Gastrocnemius medialis (tissue), 4 donors: Measurements from ENCODE around the gene OR1S2. TPM values are rescaled to one million over a fixed set of nuclear protein-coding genes. Genes with fewer than 3 reads are reported as not detected.
"Not testable (repeated sequence)": the region's sequence is repeated elsewhere in the genome, so short reads cannot be mapped to it uniquely, and the experiment has no call there.

Experiments used
- ATAC-seq, 2 donors: fragments of 150-250 bp; one replicate each; pipeline ENCODE4 v1.9.1; 2016
- DNase-seq, 2 donors: peaks; one replicate each; pipeline ENCODE4 v3.0.0-alpha.2; 2019
- H3K27ac ChIP-seq, 4 donors: fragments of 200-600 bp; sonication (generic); 1 replicate in 1 of 4; 2 replicates in 3 of 4; pipeline ENCODE4 v1.5.1; 2016 to 2018; ENCODE audit warnings: mild to moderate bottlenecking in 2 of 4, moderate library complexity in 1 of 4
- H3K27me3 ChIP-seq, 3 donors: fragments of 200-600 bp; sonication (generic) in 2 of 3; 1 replicate in 1 of 3; 2 replicates in 2 of 3; pipeline versions ENCODE4 v1.5.1 to v1.6.0; 2016 to 2019; ENCODE audit warnings: mild to moderate bottlenecking in 1 of 3, moderate library complexity in 1 of 3
- H3K36me3 ChIP-seq, 2 donors: fragments of 200-600 bp; sonication (generic) in 1 of 2; one replicate each; pipeline ENCODE4 v1.5.1; 2017 to 2018
- H3K4me1 ChIP-seq, 2 donors: fragments of 200-600 bp; sonication (generic) in 1 of 2; one replicate each; pipeline ENCODE4 v1.5.1; 2016 to 2017; ENCODE audit warnings: mild to moderate bottlenecking in 2 of 2
- H3K4me3 ChIP-seq, 4 donors: fragments of 200-600 bp; sonication (generic) in 3 of 4; 1 replicate in 1 of 4; 2 replicates in 3 of 4; pipeline ENCODE4 v1.5.1; 2016 to 2019; ENCODE audit warnings: mild to moderate bottlenecking in 2 of 4
- H3K9me3 ChIP-seq, 3 donors: fragments of 200-600 bp; sonication (generic) in 2 of 3; 1 replicate in 1 of 3; 2 replicates in 2 of 3; pipeline ENCODE4 v1.5.1; 2016 to 2019
- CTCF ChIP-seq, 5 experiments: fragments of 450-650 bp in 3 of 5; fragments of 200-600 bp in 2 of 5; sonication (generic) in 2 of 5; IDR thresholded peaks in 4 of 5; conservative IDR thresholded peaks in 1 of 5; 1 replicate in 4 of 5; 2 replicates in 1 of 5; pipeline ENCODE4 v1.5.1; 2016 to 2019; ENCODE audit warnings: antibody characterized with exemption in 5 of 5, mild to moderate bottlenecking in 3 of 5, moderate library complexity in 3 of 5
- POLR2A ChIP-seq, 2 donors: fragments of 450-650 bp; IDR thresholded peaks; one replicate each; pipeline ENCODE4 v1.6.1; 2017; ENCODE audit warnings: antibody characterized with exemption in 2 of 2, mild to moderate bottlenecking in 2 of 2, moderate library complexity in 2 of 2
- in situ Hi-C, 4 donors: fragments of 200-750 bp; cut with MboI; loops; one replicate each; pipeline versions ENCODE4 v1.15.0 to v1.8.0; 2017; ENCODE audit warnings: low sequenced_read_pairs in 4 of 4
- intact Hi-C: fragments of 100-400 bp; cut with DNase I; formaldehyde crosslinking; loops from one replicate; pipeline ENCODE4 v1.15.1; 2023; ENCODE audit warnings: low total_unique reads
- total RNA-seq, 4 donors: library from RNA; depleted of rRNA; stranded (reverse); fragments of >200 nt; gene quantifications; one replicate each; pipeline versions ENCODE4 v1.1.0 to v1.2.3, GENCODE V29; 2016

Gene OR1S2
- not detected for total RNA-seq

- intact Hi-C loops = no loop called here
Measured at GRCh38 chr11:58204042-58204441, at the start of gene OR1S2. OR1S2 (minus strand) TSS chr11:58204142; CDS start chr11:58204142, 0 bp downstream.

DNA sequence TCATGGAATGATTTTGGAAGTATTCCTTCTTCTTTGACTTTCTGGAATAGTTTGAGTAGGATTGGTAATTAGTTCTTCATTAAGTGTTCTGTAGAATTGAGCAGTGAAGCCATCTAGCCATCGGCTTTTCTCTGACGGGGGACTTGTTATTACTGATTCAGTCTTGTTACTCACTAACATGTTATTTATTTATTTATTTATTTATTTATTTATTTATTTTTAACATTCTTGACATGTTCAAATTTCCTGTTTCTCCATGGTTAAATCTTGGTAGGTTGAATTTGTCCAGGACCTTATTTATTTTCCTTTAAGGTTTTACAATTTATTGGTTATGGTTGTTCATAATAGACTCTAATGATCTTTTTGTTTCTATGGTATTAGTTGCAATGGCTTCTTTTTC, 40.0 kb upstream of the OR1S2 start:
- ATAC-seq = no peak
- Histone ChIP-seq H3K9me3 (no peaks in the 10 kb centered on the region), H3K27ac (no peak overlapping the region), H3K4me1 (no peaks in the 10 kb centered on the region), H3K4me3 (no peak overlapping the region), H3K27me3 (no peaks in the 10 kb centered on the region), H3K36me3 (no peaks in the 10 kb centered on the region)
- TF ChIP-seq POLR2A (IDR thresholded peaks at IDR 0.05) = no peak
- TF ChIP-seq CTCF (IDR thresholded peaks at IDR 0.05 in 4 of 5, conservative IDR thresholded peaks at IDR 0.05 in 1 of 5) = no peak
- no peak for DNase-seq
- intact Hi-C loops = no loop called here
- in situ Hi-C loops = no loop called here

More at GRCh38 chr11:58204042-58204441, at the start of gene OR1S2:
- Histone ChIP-seq H3K4me1 (no peaks in the 10 kb centered on the region), H3K27me3 (no peaks in the 10 kb centered on the region), H3K4me3 (no peak within 1 kb of the TSS), H3K27ac (no peak within 1 kb of the TSS), H3K36me3 (no peaks in the 10 kb centered on the region), H3K9me3 (no peaks in the 10 kb centered on the region)
- no peak for DNase-seq
- ATAC-seq = no peak
- in situ Hi-C loops = no loop called here
- no peak for TF ChIP-seq CTCF (IDR thresholded peaks at IDR 0.05 in 4 of 5, conservative IDR thresholded peaks at IDR 0.05 in 1 of 5)
- no peak for TF ChIP-seq POLR2A (IDR thresholded peaks at IDR 0.05)

- Histone ChIP-seq H3K27me3 (no peaks in the 10 kb centered on the region), H3K36me3 (no peaks in the 10 kb centered on the region), H3K27ac (no peak overlapping the region), H3K4me1 (no peaks in the 10 kb centered on the region), H3K9me3 (no peaks in the 10 kb centered on the region), H3K4me3 (no peak overlapping the region)
- in situ Hi-C loops (no loop called here), intact Hi-C loops (no loop called here)
- ATAC-seq = no peak
- no peak for TF ChIP-seq CTCF (IDR thresholded peaks at IDR 0.05 in 4 of 5, conservative IDR thresholded peaks at IDR 0.05 in 1 of 5)
- no peak for TF ChIP-seq POLR2A (IDR thresholded peaks at IDR 0.05)
- DNase-seq = no peak
Measured at GRCh38 chr11:58227956-58228615, 24.1 kb upstream of the OR1S2 start.

- H3K4me3 ChIP-seq = no peak overlapping the region
- no peaks in the 10 kb centered on the region for H3K27me3 ChIP-seq
- in situ Hi-C loops = no loop called here
- H3K9me3 ChIP-seq = no peaks in the 10 kb centered on the region
- DNase-seq = no peak
- no peak for ATAC-seq
- TF ChIP-seq POLR2A (IDR thresholded peaks at IDR 0.05) (no peak), CTCF (IDR thresholded peaks at IDR 0.05 in 4 of 5, conservative IDR thresholded peaks at IDR 0.05 in 1 of 5) (no peak)
- no peaks in the 10 kb centered on the region for H3K36me3 ChIP-seq
- intact Hi-C loops = no loop called here
- no peak overlapping the region for H3K27ac ChIP-seq
- H3K4me1 ChIP-seq = no peaks in the 10 kb centered on the region
Measured at GRCh38 chr11:58222721-58223120, 18.8 kb upstream of the OR1S2 start.

- Histone ChIP-seq H3K4me3 (no peak overlapping the region), H3K9me3 (no peaks in the 10 kb centered on the region), H3K4me1 (no peaks in the 10 kb centered on the region), H3K36me3 (no peaks in the 10 kb centered on the region), H3K27ac (no peak overlapping the region), H3K27me3 (no peaks in the 10 kb centered on the region)
- intact Hi-C loops (no loop called here), in situ Hi-C loops (no loop called here)
- DNase-seq (no peak), ATAC-seq (no peak)
- TF ChIP-seq POLR2A (IDR thresholded peaks at IDR 0.05) = no peak
- no peak for TF ChIP-seq CTCF (IDR thresholded peaks at IDR 0.05 in 4 of 5, conservative IDR thresholded peaks at IDR 0.05 in 1 of 5)
Measured at GRCh38 chr11:58216476-58216875, 12.5 kb upstream of the OR1S2 start.

DNA sequence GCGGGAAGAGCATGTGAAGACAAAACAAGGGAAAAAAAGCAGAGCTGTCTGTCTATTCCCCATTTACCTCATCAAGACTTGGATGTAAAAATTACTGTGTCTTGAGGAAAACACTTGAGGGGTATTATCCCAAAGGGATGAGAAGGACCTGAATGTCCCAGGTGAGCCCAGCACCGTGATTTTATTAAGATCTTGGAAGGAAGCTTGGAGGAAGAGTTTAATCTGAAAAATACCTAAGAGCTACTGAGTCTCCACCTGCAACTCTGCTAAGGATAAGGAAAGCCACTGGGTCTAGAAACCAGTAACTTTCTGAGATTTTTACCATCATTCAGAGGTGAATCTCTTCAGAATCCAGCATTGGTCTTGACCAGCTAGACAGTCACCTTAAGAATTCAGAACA, 8.5 kb upstream of the OR1S2 start, which contains the start of gene OR1S1:
Gene OR1S1, plus strand, starts transcription at position 301 of the 400 bp plus-strand sequence.
- H3K9me3 ChIP-seq, H3K27me3 ChIP-seq, H3K27ac ChIP-seq, H3K36me3 ChIP-seq, in situ Hi-C loops, ATAC-seq, intact Hi-C loops, H3K4me3 ChIP-seq, DNase-seq, H3K4me1 ChIP-seq: not testable (repeated sequence)
